Panc1 (cell line): ENCODE data around the gene ZSCAN18.

Experiments
- CTCF ChIP-seq: fragments of 450-650 bp; IDR thresholded peaks from 2 replicates; pipeline ENCODE4 v1.5.1; 2017; ENCODE audit warnings: mild to moderate bottlenecking
- POLR2AphosphoS5 ChIP-seq: IDR thresholded peaks from 2 replicates; pipeline ENCODE4 v1.6.1; 2012; ENCODE audit warnings: mild to moderate bottlenecking, low read depth, low read length, moderate library complexity
- REST ChIP-seq, 2 experiments: IDR thresholded peaks; 2 replicates each; pipeline ENCODE4 v1.6.1; 2011 to 2012; ENCODE audit warnings: low read depth in 2 of 2, control low read depth in 1 of 2, low read length in 1 of 2, mild to moderate bottlenecking in 1 of 2, moderate library complexity in 1 of 2; ENCODE audit not compliant: insufficient read depth in 1 of 2

- TF ChIP-seq CTCF (no peak), REST (IDR thresholded peaks at IDR 0.05; ENCODE audit: insufficient read depth in 1 of 2, low read depth in 2 of 2, low read length in 1 of 2) (no peak), POLR2AphosphoS5 (no peak)
Observed at GRCh38 chr19:58118979-58119733, 21.1 kb upstream of the ZSCAN18 start.
